GM12878 (cell line): ENCODE results near the gene CAPN2. TPM values are rescaled to one million over a fixed set of nuclear protein-coding genes. Genes with fewer than 3 reads are reported as not detected.

Experiments used
- ATAC-seq: fragments of 200-7000 bp; cut with Tn5 transposase; 3 replicates; pipeline ENCODE4 v1.9.1; 2020; ENCODE audit warnings: mild to moderate bottlenecking, moderate library complexity
- BruUV-seq: library from RNA; stranded (reverse); fragments of 400-500 nt; replicated peaks from 2 replicates; lab custom pipeline; 2021; lab: Mats Ljungman, UMichigan
- CTCF ChIA-PET: fragments of 300-600 bp; sonication (Branson Sonifier 250); formaldehyde crosslinking; extraction: SDS; loops from one replicate; lab custom pipeline; 2021; ENCODE audit warnings: inconsistent platforms; lab: Yijun Ruan, JAX
- POLR2A ChIA-PET: fragments of 350-600 bp; formaldehyde crosslinking; extraction: SDS; loops from one replicate; lab custom pipeline; 2021; ENCODE audit warnings: inconsistent platforms; lab: Charles Lee
- RAD21 ChIA-PET: fragments of 300-600 bp; sonication (Branson Sonifier 250); formaldehyde crosslinking; loops from one replicate; lab custom pipeline; 2023; ENCODE audit warnings: antibody characterized with exemption; ENCODE audit not compliant: unreplicated experiment; lab: Charles Lee
- SMC1A ChIA-PET: fragments of 300-600 bp; sonication (Branson Sonifier 250); formaldehyde crosslinking; loops from one replicate; lab custom pipeline; 2023; ENCODE audit not compliant: unreplicated experiment, uncharacterized antibody; lab: Charles Lee
- DNase-seq: peaks from one replicate; pipeline ENCODE4 v3.0.0-alpha.2; 2011; ENCODE audit warnings: low read depth, low spot score
- FAIRE-seq: peaks from 3 replicates; lab custom pipeline; 2011; peaks lifted over from hg19 to GRCh38; lab: Jason Lieb, UNC
- H2AFZ ChIP-seq: 2 replicates; pipeline ENCODE4 v1.6.0; 2011; ENCODE audit warnings: low read depth, low read length, control low read depth; ENCODE audit not compliant: control insufficient read depth
- H3K27ac ChIP-seq: 2 replicates; pipeline ENCODE4 v1.5.1; 2011; ENCODE audit warnings: control low read depth; ENCODE audit not compliant: control insufficient read depth, insufficient read depth
- H3K27me3 ChIP-seq, 2 experiments: replicated peaks in 1 of 2; 2 replicates each; pipeline versions ENCODE4 v1.6.0 to v1.6.1; 2011; ENCODE audit warnings: low read length in 1 of 2; ENCODE audit not compliant: control insufficient read depth in 2 of 2, insufficient read depth in 2 of 2
- H3K36me3 ChIP-seq, 2 experiments: 2 replicates each; pipeline ENCODE4 v1.5.1; 2011; ENCODE audit warnings: low read length in 1 of 2; ENCODE audit not compliant: control insufficient read depth in 2 of 2, insufficient read depth in 2 of 2
- H3K4me1 ChIP-seq: 2 replicates; pipeline ENCODE4 v1.6.1; 2011; ENCODE audit warnings: mild to moderate bottlenecking, low read length, moderate library complexity, mixed read lengths; ENCODE audit not compliant: control insufficient read depth, insufficient read depth
- H3K4me2 ChIP-seq: 2 replicates; pipeline ENCODE4 v1.6.0; 2011; ENCODE audit warnings: control low read depth; ENCODE audit not compliant: control insufficient read depth, insufficient read depth
- H3K4me3 ChIP-seq: fragments of 200-600 bp; sonication (generic); 2 replicates; pipeline ENCODE4 v1.5.1; 2016
- H3K79me2 ChIP-seq: 2 replicates; pipeline ENCODE4 v1.6.0; 2011; ENCODE audit warnings: low read length; ENCODE audit not compliant: control insufficient read depth, insufficient read depth
- H3K9ac ChIP-seq: 2 replicates; pipeline ENCODE4 v1.8.0; 2011; ENCODE audit warnings: low read length, control low read depth, mixed read lengths; ENCODE audit not compliant: control insufficient read depth, insufficient read depth
- H3K9me3 ChIP-seq: replicated peaks from 3 replicates; pipeline ENCODE4 v1.5.1; 2011; ENCODE audit warnings: mild to moderate bottlenecking, low read length; ENCODE audit not compliant: control insufficient read depth, insufficient read depth
- H4K20me1 ChIP-seq: 2 replicates; pipeline ENCODE4 v1.6.0; 2011; ENCODE audit not compliant: control insufficient read depth, insufficient read depth
- BRCA1 ChIP-seq: IDR thresholded peaks from 2 replicates; pipeline ENCODE4 v1.6.1; 2011; ENCODE audit warnings: low read depth, low read length, improper control_type of control experiment
- DPF2 ChIP-seq: fragments of 450-650 bp; IDR thresholded peaks from 2 replicates; pipeline ENCODE4 v1.6.1; 2017; ENCODE audit warnings: mild to moderate bottlenecking
- HCFC1 ChIP-seq: fragments of 150-350 bp; IDR thresholded peaks from 2 replicates; pipeline ENCODE4 v1.6.1; 2014; ENCODE audit warnings: low read length
- KDM1A ChIP-seq: fragments of 200-600 bp; sonication (generic); IDR thresholded peaks from 2 replicates; pipeline ENCODE4 v1.6.1; 2016; ENCODE audit warnings: borderline replicate concordance
- MEF2A ChIP-seq: IDR thresholded peaks from 2 replicates; pipeline ENCODE4 v1.6.1; 2011; ENCODE audit warnings: low read depth, mild to moderate bottlenecking, low read length, moderate library complexity; ENCODE audit not compliant: insufficient read depth
- MXI1 ChIP-seq: fragments of 150-350 bp; IDR thresholded peaks from 2 replicates; pipeline ENCODE4 v1.6.1; 2011; ENCODE audit warnings: low read depth, mild to moderate bottlenecking, inconsistent platforms, low read length, improper control_type of control experiment
- NFYA ChIP-seq: IDR thresholded peaks from 2 replicates; pipeline ENCODE4 v1.6.1; 2011; ENCODE audit warnings: low read depth, mild to moderate bottlenecking, low read length, improper control_type of control experiment, borderline replicate concordance
- RB1 ChIP-seq: fragments of 450-650 bp; formaldehyde crosslinking; IDR thresholded peaks from 2 replicates; pipeline ENCODE4 v1.6.1; 2017; ENCODE audit warnings: mild to moderate bottlenecking, borderline replicate concordance
- RUNX3 ChIP-seq: IDR thresholded peaks from 2 replicates; pipeline ENCODE4 v1.6.1; 2012; ENCODE audit warnings: low read length, inconsistent platforms
- SMAD1 ChIP-seq: fragments of 450-650 bp; IDR thresholded peaks from 2 replicates; pipeline ENCODE4 v1.6.1; 2018; ENCODE audit warnings: mild to moderate bottlenecking, low read depth; ENCODE audit not compliant: partially characterized antibody
- STAT1 ChIP-seq: fragments of 450-650 bp; conservative IDR thresholded peaks from 2 replicates; pipeline ENCODE4 v1.6.1; 2014; ENCODE audit warnings: antibody characterized with exemption, mild to moderate bottlenecking
- SUZ12 ChIP-seq: fragments of 200-600 bp; sonication (generic); IDR thresholded peaks from one replicate; pipeline ENCODE4 v1.6.1; 2018; ENCODE audit warnings: antibody characterized with exemption, mild to moderate bottlenecking; ENCODE audit not compliant: unreplicated experiment
- TCF12 ChIP-seq: IDR thresholded peaks from 2 replicates; pipeline ENCODE4 v1.6.1; 2011; ENCODE audit warnings: low read depth, mild to moderate bottlenecking, low read length
- WGBS: methylation state at CpG from one replicate; pipeline ENCODE4 v1.1.6; 2016; ENCODE audit warnings: low lambda C conversion rate; ENCODE audit not compliant: insufficient replicate concordance, insufficient coverage; ENCODE audit errors: missing lambda C conversion rate; 5-methylcytosine and 5-hydroxymethylcytosine counted together
- in situ Hi-C: fragments of 300-500 bp; cut with MboI; formaldehyde crosslinking; loops from 9 replicates; pipeline ENCODE4 v1.14.3; 2018; ENCODE audit warnings: mixed read lengths
- intact Hi-C: fragments of 100-400 bp; cut with micrococcal nuclease; formaldehyde crosslinking; loops from one replicate; pipeline ENCODE4 v1.14.2; 2022; ENCODE audit not compliant: unreplicated experiment
- polyA plus RNA-seq, 11 experiments: library from polyadenylated mRNA; depleted of rRNA in 4 of 11; unstranded in 6 of 11; stranded (reverse) in 5 of 11; fragments of >200 nt; fragmentation: Nextera tagmentation in 4 of 11; fragmentation: Illumina TruSeq in 1 of 11; extraction: Ambion mirVana in 4 of 11; extraction: Trizol in 1 of 11; gene quantifications; 1 replicate in 1 of 11; 2 replicates in 10 of 11; pipeline versions ENCODE4 v1.2.1 to v1.2.3, GENCODE V29; 2011 to 2016; ENCODE audit warnings: inconsistent platforms in 2 of 11, missing spikeins in 2 of 11, low read depth in 1 of 11
- total RNA-seq, 4 experiments: library from RNA; depleted of rRNA in 3 of 4; stranded (reverse); fragments of >200 nt in 3 of 4; fragmentation: Illumina TruSeq in 1 of 4; extraction: Trizol in 1 of 4; gene quantifications; 2 replicates each; pipeline versions ENCODE4 v1.2.1 to v1.2.3, GENCODE V29; 2013 to 2021
- TF ChIP-seq, protein P1 (sequence below): IDR thresholded peaks from 2 replicates; pipeline ENCODE4 v1.6.1; 2012; ENCODE audit warnings: improper control_type of control experiment, low read depth, low read length; ENCODE audit not compliant: insufficient replicate concordance
- TF ChIP-seq, protein P2 (sequence below): IDR thresholded peaks from 2 replicates; pipeline ENCODE4 v1.6.1; 2012; ENCODE audit warnings: low read length, inconsistent platforms

The CAPN2 gene
- total and polyA plus RNA-seq, 10 of the 15 experiments (the other 5 are each of a cell fraction or from before 2014, with no cell fraction given): 6.0 to 21.4 (median 16.6) TPM

DNA sequence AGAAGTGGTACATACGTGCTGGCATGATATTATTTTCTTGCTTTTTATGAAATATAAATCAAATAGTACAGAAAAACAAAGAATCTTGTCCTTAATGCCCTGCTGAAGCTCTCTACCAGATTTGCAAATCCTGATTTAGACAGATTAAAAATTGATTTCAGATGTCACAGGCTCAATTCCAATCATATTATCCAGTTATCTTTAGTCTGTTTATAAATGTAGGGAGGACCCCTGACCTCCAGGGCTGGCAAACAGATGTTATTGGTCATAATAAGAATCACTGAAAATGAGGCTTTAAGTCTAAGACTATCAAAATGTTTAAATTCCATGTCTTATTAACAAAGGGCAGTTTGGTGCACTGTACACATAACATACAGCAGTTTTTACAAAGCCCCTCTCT lies 71.3 kb downstream of the CAPN2 start:
- Histone ChIP-seq H3K79me2 (no peaks in the 10 kb centered on the region), H2AFZ (no peak overlapping the region), H3K9ac (no peak overlapping the region), H3K9me3 (no peaks in the 10 kb centered on the region), H4K20me1 (no peaks in the 10 kb centered on the region), H3K4me1 (no peaks in the 10 kb centered on the region), H3K4me2 (no peak overlapping the region), H3K27ac (no peak overlapping the region), H3K36me3 (no peaks in the 10 kb centered on the region; a peak in 2 of 4 replicates), H3K4me3 (no peak overlapping the region), H3K27me3 (no peaks in the 10 kb centered on the region)
- RAD21 ChIA-PET: no interaction called here
- TF ChIP-seq DPF2: no peak
- TF ChIP-seq, protein P1, sequence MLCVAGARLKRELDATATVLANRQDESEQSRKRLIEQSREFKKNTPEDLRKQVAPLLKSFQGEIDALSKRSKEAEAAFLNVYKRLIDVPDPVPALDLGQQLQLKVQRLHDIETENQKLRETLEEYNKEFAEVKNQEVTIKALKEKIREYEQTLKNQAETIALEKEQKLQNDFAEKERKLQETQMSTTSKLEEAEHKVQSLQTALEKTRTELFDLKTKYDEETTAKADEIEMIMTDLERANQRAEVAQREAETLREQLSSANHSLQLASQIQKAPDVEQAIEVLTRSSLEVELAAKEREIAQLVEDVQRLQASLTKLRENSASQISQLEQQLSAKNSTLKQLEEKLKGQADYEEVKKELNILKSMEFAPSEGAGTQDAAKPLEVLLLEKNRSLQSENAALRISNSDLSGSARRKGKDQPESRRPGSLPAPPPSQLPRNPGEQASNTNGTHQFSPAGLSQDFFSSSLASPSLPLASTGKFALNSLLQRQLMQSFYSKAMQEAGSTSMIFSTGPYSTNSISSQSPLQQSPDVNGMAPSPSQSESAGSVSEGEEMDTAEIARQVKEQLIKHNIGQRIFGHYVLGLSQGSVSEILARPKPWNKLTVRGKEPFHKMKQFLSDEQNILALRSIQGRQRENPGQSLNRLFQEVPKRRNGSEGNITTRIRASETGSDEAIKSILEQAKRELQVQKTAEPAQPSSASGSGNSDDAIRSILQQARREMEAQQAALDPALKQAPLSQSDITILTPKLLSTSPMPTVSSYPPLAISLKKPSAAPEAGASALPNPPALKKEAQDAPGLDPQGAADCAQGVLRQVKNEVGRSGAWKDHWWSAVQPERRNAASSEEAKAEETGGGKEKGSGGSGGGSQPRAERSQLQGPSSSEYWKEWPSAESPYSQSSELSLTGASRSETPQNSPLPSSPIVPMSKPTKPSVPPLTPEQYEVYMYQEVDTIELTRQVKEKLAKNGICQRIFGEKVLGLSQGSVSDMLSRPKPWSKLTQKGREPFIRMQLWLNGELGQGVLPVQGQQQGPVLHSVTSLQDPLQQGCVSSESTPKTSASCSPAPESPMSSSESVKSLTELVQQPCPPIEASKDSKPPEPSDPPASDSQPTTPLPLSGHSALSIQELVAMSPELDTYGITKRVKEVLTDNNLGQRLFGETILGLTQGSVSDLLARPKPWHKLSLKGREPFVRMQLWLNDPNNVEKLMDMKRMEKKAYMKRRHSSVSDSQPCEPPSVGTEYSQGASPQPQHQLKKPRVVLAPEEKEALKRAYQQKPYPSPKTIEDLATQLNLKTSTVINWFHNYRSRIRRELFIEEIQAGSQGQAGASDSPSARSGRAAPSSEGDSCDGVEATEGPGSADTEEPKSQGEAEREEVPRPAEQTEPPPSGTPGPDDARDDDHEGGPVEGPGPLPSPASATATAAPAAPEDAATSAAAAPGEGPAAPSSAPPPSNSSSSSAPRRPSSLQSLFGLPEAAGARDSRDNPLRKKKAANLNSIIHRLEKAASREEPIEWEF: no peak
- TF ChIP-seq HCFC1: no peak
- no peak for TF ChIP-seq KDM1A
- TF ChIP-seq RB1: no peak
- TF ChIP-seq TCF12: no peak
- no peak for TF ChIP-seq MEF2A
- no peak for TF ChIP-seq SMAD1
- TF ChIP-seq SUZ12: no peak
- no peak for TF ChIP-seq MXI1
- no peak for TF ChIP-seq NFYA
- TF ChIP-seq, protein P2, sequence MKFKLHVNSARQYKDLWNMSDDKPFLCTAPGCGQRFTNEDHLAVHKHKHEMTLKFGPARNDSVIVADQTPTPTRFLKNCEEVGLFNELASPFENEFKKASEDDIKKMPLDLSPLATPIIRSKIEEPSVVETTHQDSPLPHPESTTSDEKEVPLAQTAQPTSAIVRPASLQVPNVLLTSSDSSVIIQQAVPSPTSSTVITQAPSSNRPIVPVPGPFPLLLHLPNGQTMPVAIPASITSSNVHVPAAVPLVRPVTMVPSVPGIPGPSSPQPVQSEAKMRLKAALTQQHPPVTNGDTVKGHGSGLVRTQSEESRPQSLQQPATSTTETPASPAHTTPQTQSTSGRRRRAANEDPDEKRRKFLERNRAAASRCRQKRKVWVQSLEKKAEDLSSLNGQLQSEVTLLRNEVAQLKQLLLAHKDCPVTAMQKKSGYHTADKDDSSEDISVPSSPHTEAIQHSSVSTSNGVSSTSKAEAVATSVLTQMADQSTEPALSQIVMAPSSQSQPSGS: no peak
- no peak for TF ChIP-seq BRCA1
- TF ChIP-seq RUNX3: no peak
- no peak for TF ChIP-seq STAT1
- FAIRE-seq (no peak), ATAC-seq (no peak), DNase-seq (no peak)
- in situ Hi-C loops (no loop called here), intact Hi-C loops (no loop called here)
- BruUV-seq: no TSS peak
- SMC1A ChIA-PET: interaction anchor here (1.2 kb wide), 1 partner anchor 14 kb away, joined by 3 read pairs; no protein-coding TSS in a partner anchor
- CTCF ChIA-PET: no interaction called here
- 36% methylated on average over 1 of the region's 1 CpG for WGBS
- POLR2A ChIA-PET: interaction anchor here (0.6 kb wide), 1 partner anchor 58 kb away, joined by 5 read pairs; no protein-coding TSS in a partner anchor
